Trophoblast cell (in vitro differentiated cells and primary cell): ENCODE data around the gene FSTL4.
A peak's percentile ranks its signal among the peaks of the same experiment; 100 is the strongest.
"Not testable (repeated sequence)": the region's sequence is repeated elsewhere in the genome, so short reads cannot be mapped to it uniquely, and the experiment has no call there.

Source experiments
- DNase-seq, 2 donors: peaks; one replicate each; pipeline ENCODE4 v3.0.0-alpha.2; 2016
- H2AFZ ChIP-seq: 2 replicates; pipeline ENCODE4 v1.6.1; 2013; ENCODE audit warnings: low read length, moderate library complexity, mild to moderate bottlenecking; ENCODE audit not compliant: insufficient read depth, poor library complexity
- H2AK5ac ChIP-seq: 2 replicates; pipeline ENCODE4 v1.6.1; 2013; ENCODE audit warnings: mild to moderate bottlenecking, low read length
- H2BK120ac ChIP-seq: 2 replicates; pipeline ENCODE4 v1.6.1; 2013; ENCODE audit warnings: low read length, mild to moderate bottlenecking, moderate library complexity; ENCODE audit not compliant: insufficient read depth, poor library complexity
- H2BK12ac ChIP-seq: 2 replicates; pipeline ENCODE4 v1.6.1; 2013; ENCODE audit warnings: mild to moderate bottlenecking, low read length, moderate library complexity
- H2BK5ac ChIP-seq: 2 replicates; pipeline ENCODE4 v1.6.1; 2013; ENCODE audit warnings: low read length, low read depth, moderate library complexity, mild to moderate bottlenecking; ENCODE audit not compliant: poor library complexity
- H3K14ac ChIP-seq: 2 replicates; pipeline ENCODE4 v1.6.1; 2013; ENCODE audit warnings: mild to moderate bottlenecking, low read length
- H3K18ac ChIP-seq: 2 replicates; pipeline ENCODE4 v1.6.1; 2013; ENCODE audit warnings: mild to moderate bottlenecking, low read length
- H3K23ac ChIP-seq: 2 replicates; pipeline ENCODE4 v1.6.1; 2013; ENCODE audit warnings: low read length
- H3K27ac ChIP-seq: 2 replicates; pipeline ENCODE4 v1.5.1; 2013; ENCODE audit warnings: low read depth, mild to moderate bottlenecking, inconsistent platforms, low read length, moderate library complexity
- H3K27me3 ChIP-seq: 2 replicates; pipeline ENCODE4 v1.6.1; 2013; ENCODE audit warnings: inconsistent platforms, mild to moderate bottlenecking, low read length, moderate library complexity; ENCODE audit not compliant: insufficient read depth
- H3K36me3 ChIP-seq, 2 experiments: 1 replicate in 1 of 2; 2 replicates in 1 of 2; pipeline ENCODE4 v1.6.1; 2013; ENCODE audit warnings: low read length in 2 of 2, mild to moderate bottlenecking in 2 of 2, moderate library complexity in 1 of 2; ENCODE audit not compliant: insufficient read depth in 2 of 2, control insufficient read depth in 1 of 2
- H3K4ac ChIP-seq: 2 replicates; pipeline ENCODE4 v1.6.1; 2013; ENCODE audit warnings: low read depth, mild to moderate bottlenecking, low read length, moderate library complexity
- H3K4me1 ChIP-seq, 2 experiments: 1 replicate in 1 of 2; 2 replicates in 1 of 2; pipeline ENCODE4 v1.6.1; 2013; ENCODE audit warnings: low read length in 2 of 2, mild to moderate bottlenecking in 2 of 2, moderate library complexity in 1 of 2; ENCODE audit not compliant: insufficient read depth in 2 of 2, control insufficient read depth in 1 of 2
- H3K4me2 ChIP-seq: 2 replicates; pipeline ENCODE4 v1.6.1; 2013; ENCODE audit warnings: inconsistent platforms, mild to moderate bottlenecking, low read length, moderate library complexity
- H3K4me3 ChIP-seq: 2 replicates; pipeline ENCODE4 v1.5.1; 2013; ENCODE audit warnings: mild to moderate bottlenecking, low read depth, low read length, inconsistent platforms
- H3K79me1 ChIP-seq: one replicate; pipeline ENCODE4 v1.6.1; 2013; ENCODE audit warnings: low read length
- H3K79me2 ChIP-seq: 2 replicates; pipeline ENCODE4 v1.6.1; 2013; ENCODE audit warnings: low read length, mild to moderate bottlenecking; ENCODE audit not compliant: control insufficient read depth, insufficient read depth, poor library complexity
- H3K9ac ChIP-seq: 2 replicates; pipeline ENCODE4 v1.6.1; 2013; ENCODE audit warnings: mild to moderate bottlenecking, low read length
- H3K9me3 ChIP-seq: 2 replicates; pipeline ENCODE4 v1.6.1; 2013; ENCODE audit warnings: low read depth, mild to moderate bottlenecking, control low read depth, inconsistent platforms, low read length; ENCODE audit not compliant: insufficient read depth
- H4K12ac ChIP-seq: 2 replicates; pipeline ENCODE4 v1.6.1; 2013; ENCODE audit warnings: low read depth, mild to moderate bottlenecking, low read length, moderate library complexity
- H4K8ac ChIP-seq: 2 replicates; pipeline ENCODE4 v1.6.1; 2013; ENCODE audit warnings: low read depth, mild to moderate bottlenecking, low read length, moderate library complexity
- H4K91ac ChIP-seq: one replicate; pipeline ENCODE4 v1.6.1; 2013; ENCODE audit warnings: low read depth, mild to moderate bottlenecking, low read length, moderate library complexity
- WGBS: extraction: QIAGEN DNeasy Blood & Tissue Kit; methylation state at CpG from one replicate; pipeline ENCODE4 v1.1.7; 2013; ENCODE audit warnings: missing lambda C conversion rate; ENCODE audit not compliant: insufficient read length, insufficient coverage; ENCODE audit errors: extremely low coverage; 5-methylcytosine and 5-hydroxymethylcytosine counted together

Gene FSTL4

GRCh38 chr5:133538718-133539117 lies 73.6 kb downstream of the FSTL4 start:
- H3K27ac ChIP-seq: no peak overlapping the region
- no peak overlapping the region for H3K4me2 ChIP-seq
- no peak overlapping the region for H2AFZ ChIP-seq
- H3K18ac ChIP-seq: no peak overlapping the region
- H2BK120ac ChIP-seq: no peak overlapping the region
- no peak overlapping the region for H3K23ac ChIP-seq
- no CpG with 5 or more reads among the region's 7 CpGs for WGBS
- H3K79me2 ChIP-seq: no peaks in the 10 kb centered on the region
- H3K36me3 ChIP-seq: no peaks in the 10 kb centered on the region
- H3K9ac ChIP-seq: no peak overlapping the region
- H3K4me3 ChIP-seq: no peak overlapping the region
- H4K8ac ChIP-seq: no peak overlapping the region
- H3K14ac ChIP-seq: no peak overlapping the region
- H2BK5ac ChIP-seq: no peak overlapping the region
- DNase-seq: no peak
- no peaks in the 10 kb centered on the region for H3K4me1 ChIP-seq
- H3K79me1 ChIP-seq: no peaks in the 10 kb centered on the region
- no peaks in the 10 kb centered on the region for H3K27me3 ChIP-seq
- H2AK5ac ChIP-seq: no peak overlapping the region
- no peak overlapping the region for H4K12ac ChIP-seq
- H2BK12ac ChIP-seq: no peak overlapping the region
- no peaks in the 10 kb centered on the region for H3K9me3 ChIP-seq
- H4K91ac ChIP-seq: no peak overlapping the region
- no peak overlapping the region for H3K4ac ChIP-seq

- H3K9ac ChIP-seq, H3K36me3 ChIP-seq, H2BK12ac ChIP-seq, H3K27ac ChIP-seq, H2AFZ ChIP-seq, H4K12ac ChIP-seq, H4K91ac ChIP-seq, H3K18ac ChIP-seq, H3K4me1 ChIP-seq, H3K9me3 ChIP-seq, H3K4ac ChIP-seq, H4K8ac ChIP-seq, H3K79me2 ChIP-seq, H3K23ac ChIP-seq, H3K4me2 ChIP-seq, H2BK120ac ChIP-seq, H3K79me1 ChIP-seq, H3K14ac ChIP-seq, H3K4me3 ChIP-seq, H2AK5ac ChIP-seq, H3K27me3 ChIP-seq, H2BK5ac ChIP-seq: not testable (repeated sequence)
- peak in 1 of 2 donors; percentile 4 for DNase-seq
- no CpG with 5 or more reads among the region's 13 CpGs for WGBS
These were observed 77.0 kb downstream of the FSTL4 start for GRCh38 chr5:133535241-133535929.

GRCh38 chr5:133534566-133534965 lies 77.8 kb downstream of the FSTL4 start:
- H3K4ac ChIP-seq: no peak overlapping the region
- H2AFZ ChIP-seq: no peak overlapping the region
- H3K27me3 ChIP-seq: no peaks in the 10 kb centered on the region
- no peak overlapping the region for H4K12ac ChIP-seq
- no CpG with 5 or more reads among the region's 2 CpGs for WGBS
- H2BK12ac ChIP-seq: no peak overlapping the region
- no peak overlapping the region for H3K4me2 ChIP-seq
- H3K4me3 ChIP-seq: no peak overlapping the region
- H2BK5ac ChIP-seq: no peak overlapping the region
- no peak for DNase-seq
- no peak overlapping the region for H4K91ac ChIP-seq
- no peak overlapping the region for H3K9ac ChIP-seq
- no peak overlapping the region for H3K18ac ChIP-seq
- H3K79me2 ChIP-seq: no peaks in the 10 kb centered on the region
- no peak overlapping the region for H3K23ac ChIP-seq
- no peaks in the 10 kb centered on the region for H3K79me1 ChIP-seq
- no peak overlapping the region for H3K27ac ChIP-seq
- H3K4me1 ChIP-seq: no peaks in the 10 kb centered on the region
- H4K8ac ChIP-seq: no peak overlapping the region
- H2BK120ac ChIP-seq: no peak overlapping the region
- no peaks in the 10 kb centered on the region for H3K9me3 ChIP-seq
- H3K14ac ChIP-seq: no peak overlapping the region
- no peak overlapping the region for H2AK5ac ChIP-seq
- no peaks in the 10 kb centered on the region for H3K36me3 ChIP-seq

- no peak for DNase-seq
- Histone ChIP-seq H3K23ac (no peak overlapping the region), H2BK5ac (no peak overlapping the region), H3K27ac (no peak overlapping the region), H3K4me1 (no peaks in the 10 kb centered on the region), H4K12ac (no peak overlapping the region), H4K91ac (no peak overlapping the region), H4K8ac (no peak overlapping the region), H3K18ac (no peak overlapping the region), H3K4ac (no peak overlapping the region), H2AFZ (no peak overlapping the region), H3K4me2 (no peak overlapping the region), H2AK5ac (no peak overlapping the region), H3K9ac (no peak overlapping the region), H3K4me3 (no peak overlapping the region), H3K79me1 (no peaks in the 10 kb centered on the region), H3K36me3 (no peaks in the 10 kb centered on the region), H3K79me2 (no peaks in the 10 kb centered on the region), H3K27me3 (no peaks in the 10 kb centered on the region), H3K14ac (no peak overlapping the region), H2BK120ac (no peak overlapping the region), H3K9me3 (no peaks in the 10 kb centered on the region), H2BK12ac (no peak overlapping the region)
- no CpG with 5 or more reads among the region's 4 CpGs for WGBS
These were observed 78.8 kb downstream of the FSTL4 start for GRCh38 chr5:133533541-133533940.
